HTR-8/SVneo (cell line): ENCODE results near the gene CFL1.

Experiments used
- DNase-seq: peaks from one replicate; pipeline ENCODE4 v3.0.0; 2011; ENCODE audit warnings: low spot score, mixed read lengths; ENCODE audit not compliant: insufficient read length
- FAIRE-seq: peaks from 2 replicates; lab custom pipeline; 2011; peaks lifted over from hg19 to GRCh38; lab: Jason Lieb, UNC

The CFL1 gene

GRCh38 chr11:65871811-65872548, 14.0 kb upstream of the CFL1 start:
- DNase-seq (no peak), FAIRE-seq (peak; percentile 87)

- DNase-seq, result no peak
Observed at GRCh38 chr11:65870706-65871681, 13.0 kb upstream of the CFL1 start.

GRCh38 chr11:65870307-65870658, 12.3 kb upstream of the CFL1 start:
- DNase-seq (no peak), FAIRE-seq (peak; percentile 94)

More at GRCh38 chr11:65870706-65871681, 13.0 kb upstream of the CFL1 start:
- FAIRE-seq, result peak; percentile 49

- FAIRE-seq (no peak), DNase-seq (no peak)
Observed at GRCh38 chr11:65869643-65870306, 11.8 kb upstream of the CFL1 start.

GRCh38 chr11:65868907-65869306, 10.9 kb upstream of the CFL1 start:
- FAIRE-seq (no peak), DNase-seq (no peak)

- FAIRE-seq, result peak; percentile 75
Observed at GRCh38 chr11:65868076-65868667, 10.2 kb upstream of the CFL1 start.

GRCh38 chr11:65867284-65868071, 9.5 kb upstream of the CFL1 start:
- FAIRE-seq (peak; percentile 36), DNase-seq (no peak)

More at GRCh38 chr11:65868076-65868667, 10.2 kb upstream of the CFL1 start:
- DNase-seq, result no peak

- DNase-seq (no peak), FAIRE-seq (peak; percentile 49)
Observed at GRCh38 chr11:65866509-65867283, 8.7 kb upstream of the CFL1 start.

- FAIRE-seq (no peak), DNase-seq (no peak)
Observed at GRCh38 chr11:65865550-65866172, 7.7 kb upstream of the CFL1 start.

- peak; percentile 26 for FAIRE-seq
- no peak for DNase-seq
Observed at GRCh38 chr11:65864706-65865471, 6.9 kb upstream of the CFL1 start.

- FAIRE-seq, result peak; percentile 33
Observed at GRCh38 chr11:65863889-65864705, 6.1 kb upstream of the CFL1 start.

GRCh38 chr11:65862941-65863888, 5.2 kb upstream of the CFL1 start:
- FAIRE-seq, result peak; percentile 77
- no peak for DNase-seq

More at GRCh38 chr11:65863889-65864705, 6.1 kb upstream of the CFL1 start:
- no peak for DNase-seq

- DNase-seq, result no peak
- FAIRE-seq, result no peak
Observed at GRCh38 chr11:65862191-65862735, 4.3 kb upstream of the CFL1 start.

GRCh38 chr11:65861533-65862183, 3.7 kb upstream of the CFL1 start:
- DNase-seq (no peak), FAIRE-seq (no peak)

- DNase-seq, result no peak
- FAIRE-seq, result no peak
Observed at GRCh38 chr11:65861165-65861505, 3.2 kb upstream of the CFL1 start.
